22Rv1 (cell line): ENCODE data around the gene SERGEF.
A peak's percentile ranks its signal among the peaks of the same experiment; 100 is the strongest.

ENCODE experiments used
- H3K27ac ChIP-seq: fragments of 450-650 bp; 2 replicates; pipeline ENCODE4 v1.5.1; 2017
- CTCF ChIP-seq: fragments of 450-650 bp; IDR thresholded peaks from 2 replicates; pipeline ENCODE4 v1.5.1; 2017; ENCODE audit warnings: mild to moderate bottlenecking
- ZFX ChIP-seq: fragments of 450-650 bp; IDR thresholded peaks from 2 replicates; pipeline ENCODE4 v1.6.1; 2017; ENCODE audit warnings: antibody characterized with exemption, borderline replicate concordance

Gene SERGEF

GRCh38 chr11:17894929-17895658, 117.8 kb downstream of the SERGEF start:
- no peak for TF ChIP-seq CTCF
- no peak for TF ChIP-seq ZFX
- H3K27ac ChIP-seq, result no peak overlapping the region

- H3K27ac ChIP-seq, result no peak overlapping the region
- TF ChIP-seq CTCF (no peak), ZFX (no peak)
Observed at GRCh38 chr11:17892409-17892808, 120.4 kb downstream of the SERGEF start.

GRCh38 chr11:17890325-17890724, 122.5 kb downstream of the SERGEF start:
- TF ChIP-seq ZFX (no peak), CTCF (0 out of 2 replicates have a peak, but pooled peaks have one; percentile 17)

GRCh38 chr11:17887779-17888178, 125.1 kb downstream of the SERGEF start:
- TF ChIP-seq CTCF, result no peak
- no peak for TF ChIP-seq ZFX
- no peak overlapping the region for H3K27ac ChIP-seq

More at GRCh38 chr11:17890325-17890724, 122.5 kb downstream of the SERGEF start:
- no peak overlapping the region for H3K27ac ChIP-seq

GRCh38 chr11:17883946-17884345, 128.9 kb downstream of the SERGEF start:
- TF ChIP-seq CTCF, result no peak
- TF ChIP-seq ZFX, result no peak
- H3K27ac ChIP-seq, result no peak overlapping the region

GRCh38 chr11:17883057-17883456, 129.8 kb downstream of the SERGEF start:
- TF ChIP-seq CTCF (no peak), ZFX (no peak)
- H3K27ac ChIP-seq, result no peak overlapping the region

- no peak overlapping the region for H3K27ac ChIP-seq
Observed at GRCh38 chr11:17878743-17879142, 134.1 kb downstream of the SERGEF start.

More at GRCh38 chr11:17878743-17879142, 134.1 kb downstream of the SERGEF start:
- TF ChIP-seq CTCF, result no peak
- TF ChIP-seq ZFX, result no peak
